GM10266 (cell line): ENCODE data around the gene KCNC4.

ENCODE experiments used
- DNase-seq: peaks from one replicate; pipeline ENCODE4 v3.0.0; 2012; ENCODE audit errors: extremely low spot score
- TF ChIP-seq, protein P1 (sequence below): IDR thresholded peaks from 2 replicates; pipeline ENCODE4 v1.5.1; 2012; ENCODE audit warnings: mild to moderate bottlenecking, low read depth; ENCODE audit not compliant: control insufficient read depth, insufficient read depth; ENCODE audit errors: missing control alignments

KCNC4 gene

DNA sequence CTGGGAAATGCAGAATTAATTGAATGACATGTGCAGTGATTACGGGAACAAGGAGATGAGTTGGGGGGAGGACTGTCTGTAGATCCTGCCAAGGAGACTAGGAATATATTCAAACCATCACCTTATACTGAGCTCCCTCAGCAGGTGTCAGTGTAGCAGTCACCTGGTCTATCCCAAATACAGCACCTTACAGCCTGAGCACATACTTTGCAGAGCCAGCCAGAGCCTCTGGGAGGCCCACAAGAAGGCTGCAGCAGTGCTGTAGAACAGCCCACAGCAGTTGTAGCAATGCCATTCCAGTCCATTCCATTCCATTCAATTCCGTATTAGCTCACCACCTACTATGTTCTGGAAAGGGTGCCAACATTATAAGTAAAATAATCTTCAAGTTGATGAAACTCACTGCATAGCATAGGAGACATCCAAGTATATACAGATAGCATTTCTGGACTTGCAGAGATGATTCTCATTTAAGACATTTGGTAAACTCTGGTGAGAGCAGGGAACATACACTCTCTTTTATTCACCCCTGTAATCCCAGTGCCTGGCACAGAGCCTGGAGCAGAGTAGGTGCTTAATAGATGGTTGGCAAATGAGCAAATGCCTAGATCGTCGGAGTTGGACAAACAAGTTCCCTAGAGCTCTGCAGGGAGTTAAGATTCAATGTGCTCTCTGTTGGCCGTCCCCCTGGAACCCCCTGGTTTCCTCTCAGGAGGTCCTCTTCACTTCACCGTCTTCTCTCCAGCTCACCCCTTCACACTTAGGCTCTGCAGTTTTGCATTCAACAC, 44.7 kb downstream of the KCNC4 start:
- TF ChIP-seq, protein P1, sequence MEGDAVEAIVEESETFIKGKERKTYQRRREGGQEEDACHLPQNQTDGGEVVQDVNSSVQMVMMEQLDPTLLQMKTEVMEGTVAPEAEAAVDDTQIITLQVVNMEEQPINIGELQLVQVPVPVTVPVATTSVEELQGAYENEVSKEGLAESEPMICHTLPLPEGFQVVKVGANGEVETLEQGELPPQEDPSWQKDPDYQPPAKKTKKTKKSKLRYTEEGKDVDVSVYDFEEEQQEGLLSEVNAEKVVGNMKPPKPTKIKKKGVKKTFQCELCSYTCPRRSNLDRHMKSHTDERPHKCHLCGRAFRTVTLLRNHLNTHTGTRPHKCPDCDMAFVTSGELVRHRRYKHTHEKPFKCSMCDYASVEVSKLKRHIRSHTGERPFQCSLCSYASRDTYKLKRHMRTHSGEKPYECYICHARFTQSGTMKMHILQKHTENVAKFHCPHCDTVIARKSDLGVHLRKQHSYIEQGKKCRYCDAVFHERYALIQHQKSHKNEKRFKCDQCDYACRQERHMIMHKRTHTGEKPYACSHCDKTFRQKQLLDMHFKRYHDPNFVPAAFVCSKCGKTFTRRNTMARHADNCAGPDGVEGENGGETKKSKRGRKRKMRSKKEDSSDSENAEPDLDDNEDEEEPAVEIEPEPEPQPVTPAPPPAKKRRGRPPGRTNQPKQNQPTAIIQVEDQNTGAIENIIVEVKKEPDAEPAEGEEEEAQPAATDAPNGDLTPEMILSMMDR, result no peak
- DNase-seq, result no peak

DNA sequence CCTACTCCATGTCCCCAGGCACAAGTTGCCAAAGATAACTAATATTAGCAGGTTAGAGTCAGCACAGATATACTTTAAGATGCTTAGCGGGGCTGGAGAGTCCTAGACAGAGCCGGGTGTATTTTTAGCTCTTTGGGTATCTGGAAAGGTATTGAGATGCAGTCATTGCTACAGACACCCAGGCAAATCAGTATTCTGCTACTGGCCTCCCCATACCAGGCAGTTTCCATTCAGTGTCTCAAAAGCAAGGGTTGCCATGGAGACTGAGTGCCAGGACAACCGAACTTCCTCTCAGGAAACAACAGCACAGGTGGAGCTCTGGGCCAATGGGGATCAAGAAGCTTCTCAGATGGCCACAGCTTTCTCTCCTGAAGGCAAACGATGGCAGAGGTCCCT, 45.3 kb downstream of the KCNC4 start:
- no peak for DNase-seq
- TF ChIP-seq, protein P1, result no peak

DNA sequence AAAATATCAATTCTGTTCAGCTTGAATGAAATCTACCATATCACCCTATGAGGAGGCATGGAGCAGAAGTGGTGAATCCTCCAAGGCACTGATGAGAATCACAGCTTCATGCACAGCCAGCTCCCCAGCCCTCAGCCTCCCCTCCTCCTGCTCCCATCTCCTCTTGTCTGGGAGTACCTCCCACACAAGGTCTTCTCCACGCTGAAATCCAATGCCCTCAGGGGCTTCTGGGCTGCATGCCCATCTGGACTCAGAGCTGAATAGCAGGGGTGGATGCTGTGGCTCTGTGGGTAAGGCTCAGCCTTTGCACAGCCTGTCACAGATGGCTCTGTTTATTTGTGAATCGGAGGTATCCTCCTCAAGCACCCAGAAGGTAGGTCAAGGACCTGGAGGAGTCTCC, 48.6 kb downstream of the KCNC4 start:
- TF ChIP-seq, protein P1, result no peak
- no peak for DNase-seq

DNA sequence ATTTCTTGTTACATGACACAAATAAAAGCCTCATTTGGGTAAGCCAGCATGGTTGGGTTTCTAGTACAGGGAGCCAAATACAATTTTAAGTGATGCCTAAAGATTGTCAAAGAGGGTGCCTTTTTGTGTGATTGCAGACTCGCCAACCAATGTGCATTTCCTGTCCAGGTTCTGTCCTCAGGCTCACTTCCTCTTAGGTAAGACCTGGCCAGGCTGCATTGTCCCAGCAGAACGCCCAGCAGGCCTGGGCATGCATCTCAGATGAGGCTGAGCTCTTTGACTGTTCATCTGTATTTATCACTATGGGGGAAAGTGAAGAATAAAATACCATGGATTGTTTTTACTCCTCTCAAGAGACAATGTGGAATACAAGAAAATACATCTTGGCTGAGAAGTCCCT, 49.7 kb downstream of the KCNC4 start:
- no peak for DNase-seq
- TF ChIP-seq, protein P1, result no peak
